ENCODE measurements around the gene GPSM3. TPM values are rescaled to one million over a fixed set of nuclear protein-coding genes. Genes with fewer than 3 reads are reported as not detected.
A peak's percentile ranks its signal among the peaks of the same experiment; 100 is the strongest.

The GPSM3 gene
- total RNA-seq, 1 experiment from 2014 or later, result 10.0 TPM

DNA sequence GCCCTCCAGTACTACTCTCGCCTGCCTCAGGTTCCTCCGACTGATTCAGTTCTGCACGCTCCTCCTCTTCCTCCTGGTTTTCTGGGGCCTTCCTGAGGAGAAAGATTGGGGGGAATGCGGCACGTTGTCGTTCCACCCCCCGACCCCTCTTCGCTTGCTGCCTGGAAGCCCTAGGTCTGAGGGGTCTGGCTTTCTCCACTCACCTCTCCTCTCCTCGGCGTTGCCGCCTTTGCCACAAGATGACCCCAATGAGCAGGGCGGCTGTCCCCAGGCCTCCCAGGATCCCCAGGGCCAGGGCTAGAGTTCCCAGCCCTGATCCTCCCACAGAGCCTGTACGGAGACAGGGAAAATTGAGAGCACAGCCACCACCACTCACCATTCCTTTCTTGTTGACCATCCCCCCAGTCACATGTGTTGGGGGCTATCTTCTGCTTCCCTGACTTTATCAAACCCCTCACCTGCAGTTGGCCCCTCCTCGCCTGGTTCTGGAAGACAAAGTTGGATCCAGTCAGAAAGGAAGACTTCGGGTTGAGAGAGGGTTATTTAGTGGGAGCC lies 11.2 kb downstream of the GPSM3 start:
- ChIA-PET CTCF (interaction anchor here (1.6 to 2.2 kb wide), 2 partner anchors 14 to 31 kb away, joined by 6 to 9 read pairs; no protein-coding TSS in a partner anchor), POLR2A (interaction anchor here (0.7 kb wide), 1 partner anchor 29 kb away, joined by 4 read pairs; no protein-coding TSS in a partner anchor)
- Mint-ChIP-seq H3K27me3 (ENCODE audit: low read depth) (no peaks in the 10 kb centered on the region), H3K4me3 (no peak overlapping the region; the same call in 1 of the 2 replicates), H3K36me3 (peaks cover 24% of the 10 kb centered on the region), H3K4me1 (peaks cover 22% of the 10 kb centered on the region), H3K27ac (peak overlapping the region; percentile 23; the same call in 1 of the 2 replicates), H3K9me3 (no peaks in the 10 kb centered on the region)
- DNase-seq (ENCODE audit: low spot score) (no peak), ATAC-seq (no peak)
- TF ChIP-seq, protein P1, sequence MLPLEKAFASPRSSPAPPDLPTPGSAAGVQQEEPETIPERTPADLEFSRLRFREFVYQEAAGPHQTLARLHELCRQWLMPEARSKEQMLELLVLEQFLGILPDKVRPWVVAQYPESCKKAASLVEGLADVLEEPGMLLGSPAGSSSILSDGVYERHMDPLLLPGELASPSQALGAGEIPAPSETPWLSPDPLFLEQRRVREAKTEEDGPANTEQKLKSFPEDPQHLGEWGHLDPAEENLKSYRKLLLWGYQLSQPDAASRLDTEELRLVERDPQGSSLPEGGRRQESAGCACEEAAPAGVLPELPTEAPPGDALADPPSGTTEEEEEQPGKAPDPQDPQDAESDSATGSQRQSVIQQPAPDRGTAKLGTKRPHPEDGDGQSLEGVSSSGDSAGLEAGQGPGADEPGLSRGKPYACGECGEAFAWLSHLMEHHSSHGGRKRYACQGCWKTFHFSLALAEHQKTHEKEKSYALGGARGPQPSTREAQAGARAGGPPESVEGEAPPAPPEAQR (CRISPR knock-in tag; IDR thresholded peaks at IDR 0.05), result no peak
- TF ChIP-seq GABPB1 (CRISPR knock-in tag; IDR thresholded peaks at IDR 0.05) (no peak), SMAD3 (CRISPR knock-in tag; IDR thresholded peaks at IDR 0.05; ENCODE audit: borderline replicate concordance) (no peak), OVOL2 (CRISPR knock-in tag; IDR thresholded peaks at IDR 0.05; ENCODE audit: borderline replicate concordance) (no peak), TEAD1 (CRISPR knock-in tag; IDR thresholded peaks at IDR 0.05) (no peak), GRHL2 (CRISPR knock-in tag; IDR thresholded peaks at IDR 0.05; ENCODE audit: insufficient replicate concordance, severe bottlenecking) (no peak), NR2C2 (CRISPR knock-in tag; IDR thresholded peaks at IDR 0.05) (no peak), FOXK1 (CRISPR knock-in tag; IDR thresholded peaks at IDR 0.05) (no peak), ZNF423 (CRISPR knock-in tag; IDR thresholded peaks at IDR 0.05) (no peak), RORB (CRISPR knock-in tag; IDR thresholded peaks at IDR 0.05) (no peak)
- TF ChIP-seq, protein P2, sequence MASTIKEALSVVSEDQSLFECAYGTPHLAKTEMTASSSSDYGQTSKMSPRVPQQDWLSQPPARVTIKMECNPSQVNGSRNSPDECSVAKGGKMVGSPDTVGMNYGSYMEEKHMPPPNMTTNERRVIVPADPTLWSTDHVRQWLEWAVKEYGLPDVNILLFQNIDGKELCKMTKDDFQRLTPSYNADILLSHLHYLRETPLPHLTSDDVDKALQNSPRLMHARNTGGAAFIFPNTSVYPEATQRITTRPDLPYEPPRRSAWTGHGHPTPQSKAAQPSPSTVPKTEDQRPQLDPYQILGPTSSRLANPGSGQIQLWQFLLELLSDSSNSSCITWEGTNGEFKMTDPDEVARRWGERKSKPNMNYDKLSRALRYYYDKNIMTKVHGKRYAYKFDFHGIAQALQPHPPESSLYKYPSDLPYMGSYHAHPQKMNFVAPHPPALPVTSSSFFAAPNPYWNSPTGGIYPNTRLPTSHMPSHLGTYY (CRISPR knock-in tag; IDR thresholded peaks at IDR 0.05), result no peak
- TF ChIP-seq, protein P3, sequence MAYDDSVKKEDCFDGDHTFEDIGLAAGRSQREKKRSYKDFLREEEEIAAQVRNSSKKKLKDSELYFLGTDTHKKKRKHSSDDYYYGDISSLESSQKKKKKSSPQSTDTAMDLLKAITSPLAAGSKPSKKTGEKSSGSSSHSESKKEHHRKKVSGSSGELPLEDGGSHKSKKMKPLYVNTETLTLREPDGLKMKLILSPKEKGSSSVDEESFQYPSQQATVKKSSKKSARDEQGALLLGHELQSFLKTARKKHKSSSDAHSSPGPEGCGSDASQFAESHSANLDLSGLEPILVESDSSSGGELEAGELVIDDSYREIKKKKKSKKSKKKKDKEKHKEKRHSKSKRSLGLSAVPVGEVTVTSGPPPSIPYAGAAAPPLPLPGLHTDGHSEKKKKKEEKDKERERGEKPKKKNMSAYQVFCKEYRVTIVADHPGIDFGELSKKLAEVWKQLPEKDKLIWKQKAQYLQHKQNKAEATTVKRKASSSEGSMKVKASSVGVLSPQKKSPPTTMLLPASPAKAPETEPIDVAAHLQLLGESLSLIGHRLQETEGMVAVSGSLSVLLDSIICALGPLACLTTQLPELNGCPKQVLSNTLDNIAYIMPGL (CRISPR knock-in tag; IDR thresholded peaks at IDR 0.05), result no peak
- TF ChIP-seq, protein P4, sequence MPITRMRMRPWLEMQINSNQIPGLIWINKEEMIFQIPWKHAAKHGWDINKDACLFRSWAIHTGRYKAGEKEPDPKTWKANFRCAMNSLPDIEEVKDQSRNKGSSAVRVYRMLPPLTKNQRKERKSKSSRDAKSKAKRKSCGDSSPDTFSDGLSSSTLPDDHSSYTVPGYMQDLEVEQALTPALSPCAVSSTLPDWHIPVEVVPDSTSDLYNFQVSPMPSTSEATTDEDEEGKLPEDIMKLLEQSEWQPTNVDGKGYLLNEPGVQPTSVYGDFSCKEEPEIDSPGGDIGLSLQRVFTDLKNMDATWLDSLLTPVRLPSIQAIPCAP (CRISPR knock-in tag; IDR thresholded peaks at IDR 0.05), result no peak
- TF ChIP-seq, protein P5, sequence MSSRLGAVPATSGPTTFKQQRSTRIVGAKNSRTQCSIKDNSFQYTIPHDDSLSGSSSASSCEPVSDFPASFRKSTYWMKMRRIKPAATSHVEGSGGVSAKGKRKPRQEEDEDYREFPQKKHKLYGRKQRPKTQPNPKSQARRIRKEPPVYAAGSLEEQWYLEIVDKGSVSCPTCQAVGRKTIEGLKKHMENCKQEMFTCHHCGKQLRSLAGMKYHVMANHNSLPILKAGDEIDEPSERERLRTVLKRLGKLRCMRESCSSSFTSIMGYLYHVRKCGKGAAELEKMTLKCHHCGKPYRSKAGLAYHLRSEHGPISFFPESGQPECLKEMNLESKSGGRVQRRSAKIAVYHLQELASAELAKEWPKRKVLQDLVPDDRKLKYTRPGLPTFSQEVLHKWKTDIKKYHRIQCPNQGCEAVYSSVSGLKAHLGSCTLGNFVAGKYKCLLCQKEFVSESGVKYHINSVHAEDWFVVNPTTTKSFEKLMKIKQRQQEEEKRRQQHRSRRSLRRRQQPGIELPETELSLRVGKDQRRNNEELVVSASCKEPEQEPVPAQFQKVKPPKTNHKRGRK (CRISPR knock-in tag; IDR thresholded peaks at IDR 0.05; ENCODE audit: borderline replicate concordance), result no peak
- TF ChIP-seq, protein P6, sequence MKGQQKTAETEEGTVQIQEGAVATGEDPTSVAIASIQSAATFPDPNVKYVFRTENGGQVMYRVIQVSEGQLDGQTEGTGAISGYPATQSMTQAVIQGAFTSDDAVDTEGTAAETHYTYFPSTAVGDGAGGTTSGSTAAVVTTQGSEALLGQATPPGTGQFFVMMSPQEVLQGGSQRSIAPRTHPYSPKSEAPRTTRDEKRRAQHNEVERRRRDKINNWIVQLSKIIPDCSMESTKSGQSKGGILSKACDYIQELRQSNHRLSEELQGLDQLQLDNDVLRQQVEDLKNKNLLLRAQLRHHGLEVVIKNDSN (CRISPR knock-in tag; IDR thresholded peaks at IDR 0.05), result no peak
- TF ChIP-seq, protein P7, sequence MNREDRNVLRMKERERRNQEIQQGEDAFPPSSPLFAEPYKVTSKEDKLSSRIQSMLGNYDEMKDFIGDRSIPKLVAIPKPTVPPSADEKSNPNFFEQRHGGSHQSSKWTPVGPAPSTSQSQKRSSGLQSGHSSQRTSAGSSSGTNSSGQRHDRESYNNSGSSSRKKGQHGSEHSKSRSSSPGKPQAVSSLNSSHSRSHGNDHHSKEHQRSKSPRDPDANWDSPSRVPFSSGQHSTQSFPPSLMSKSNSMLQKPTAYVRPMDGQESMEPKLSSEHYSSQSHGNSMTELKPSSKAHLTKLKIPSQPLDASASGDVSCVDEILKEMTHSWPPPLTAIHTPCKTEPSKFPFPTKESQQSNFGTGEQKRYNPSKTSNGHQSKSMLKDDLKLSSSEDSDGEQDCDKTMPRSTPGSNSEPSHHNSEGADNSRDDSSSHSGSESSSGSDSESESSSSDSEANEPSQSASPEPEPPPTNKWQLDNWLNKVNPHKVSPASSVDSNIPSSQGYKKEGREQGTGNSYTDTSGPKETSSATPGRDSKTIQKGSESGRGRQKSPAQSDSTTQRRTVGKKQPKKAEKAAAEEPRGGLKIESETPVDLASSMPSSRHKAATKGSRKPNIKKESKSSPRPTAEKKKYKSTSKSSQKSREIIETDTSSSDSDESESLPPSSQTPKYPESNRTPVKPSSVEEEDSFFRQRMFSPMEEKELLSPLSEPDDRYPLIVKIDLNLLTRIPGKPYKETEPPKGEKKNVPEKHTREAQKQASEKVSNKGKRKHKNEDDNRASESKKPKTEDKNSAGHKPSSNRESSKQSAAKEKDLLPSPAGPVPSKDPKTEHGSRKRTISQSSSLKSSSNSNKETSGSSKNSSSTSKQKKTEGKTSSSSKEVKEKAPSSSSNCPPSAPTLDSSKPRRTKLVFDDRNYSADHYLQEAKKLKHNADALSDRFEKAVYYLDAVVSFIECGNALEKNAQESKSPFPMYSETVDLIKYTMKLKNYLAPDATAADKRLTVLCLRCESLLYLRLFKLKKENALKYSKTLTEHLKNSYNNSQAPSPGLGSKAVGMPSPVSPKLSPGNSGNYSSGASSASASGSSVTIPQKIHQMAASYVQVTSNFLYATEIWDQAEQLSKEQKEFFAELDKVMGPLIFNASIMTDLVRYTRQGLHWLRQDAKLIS (CRISPR knock-in tag; IDR thresholded peaks at IDR 0.05; ENCODE audit: borderline replicate concordance), result no peak
- TF ChIP-seq, protein P8, sequence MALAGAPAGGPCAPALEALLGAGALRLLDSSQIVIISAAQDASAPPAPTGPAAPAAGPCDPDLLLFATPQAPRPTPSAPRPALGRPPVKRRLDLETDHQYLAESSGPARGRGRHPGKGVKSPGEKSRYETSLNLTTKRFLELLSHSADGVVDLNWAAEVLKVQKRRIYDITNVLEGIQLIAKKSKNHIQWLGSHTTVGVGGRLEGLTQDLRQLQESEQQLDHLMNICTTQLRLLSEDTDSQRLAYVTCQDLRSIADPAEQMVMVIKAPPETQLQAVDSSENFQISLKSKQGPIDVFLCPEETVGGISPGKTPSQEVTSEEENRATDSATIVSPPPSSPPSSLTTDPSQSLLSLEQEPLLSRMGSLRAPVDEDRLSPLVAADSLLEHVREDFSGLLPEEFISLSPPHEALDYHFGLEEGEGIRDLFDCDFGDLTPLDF (CRISPR knock-in tag; IDR thresholded peaks at IDR 0.05), result no peak
